GM21526 (cell line): Measurements from ENCODE around the gene SPRY4.
"Not testable (repeated sequence)": the region's sequence is repeated elsewhere in the genome, so short reads cannot be mapped to it uniquely, and the experiment has no call there.

ENCODE experiments used
- ATAC-seq: cut with Tn5 transposase; IDR thresholded peaks from one replicate; pipeline ENCODE4 v1.9.1; 2021; ENCODE audit warnings: moderate library complexity; ENCODE audit not compliant: unreplicated experiment, low FRiP score

The SPRY4 gene

GRCh38 chr5:142316051-142316450 is 8.8 kb downstream of the SPRY4 start:
- ATAC-seq = no peak

DNA sequence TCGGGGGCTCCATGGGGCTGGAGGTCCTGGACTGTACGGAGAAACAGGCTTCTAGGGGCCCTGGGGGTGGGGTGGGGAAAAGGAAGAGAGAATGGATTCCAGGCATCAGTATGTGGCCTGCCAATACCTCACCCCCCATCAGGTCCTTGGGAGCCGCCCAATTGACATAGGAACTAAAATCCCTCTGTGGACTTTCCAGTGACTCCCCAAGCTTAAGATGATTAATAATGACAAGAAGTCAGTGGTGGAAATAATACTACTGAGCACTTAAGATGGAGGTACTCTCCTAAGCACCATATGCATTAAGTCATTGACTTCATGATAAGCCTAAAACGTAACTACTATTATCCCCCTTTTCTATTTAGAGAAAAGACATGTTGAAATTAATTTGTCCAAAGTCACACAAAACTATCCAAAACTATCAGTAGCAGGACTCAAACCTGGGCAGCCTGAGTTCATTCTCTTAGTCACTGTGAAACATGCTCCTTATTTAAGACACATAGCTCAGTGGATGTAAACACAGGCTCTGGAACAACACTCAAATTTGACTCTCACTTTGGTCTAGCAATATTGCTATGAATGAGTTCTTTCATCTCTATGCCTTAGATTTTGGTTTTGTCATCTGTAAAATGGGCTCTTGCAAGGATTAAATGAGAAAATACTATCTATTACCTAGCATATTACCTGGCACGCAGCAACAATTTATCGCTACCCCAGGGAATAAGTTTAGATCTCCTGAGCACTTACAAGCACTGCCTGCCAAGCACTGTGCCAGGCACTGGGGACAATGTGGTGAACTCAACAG is 9.5 kb downstream of the SPRY4 start:
- no peak for ATAC-seq

DNA sequence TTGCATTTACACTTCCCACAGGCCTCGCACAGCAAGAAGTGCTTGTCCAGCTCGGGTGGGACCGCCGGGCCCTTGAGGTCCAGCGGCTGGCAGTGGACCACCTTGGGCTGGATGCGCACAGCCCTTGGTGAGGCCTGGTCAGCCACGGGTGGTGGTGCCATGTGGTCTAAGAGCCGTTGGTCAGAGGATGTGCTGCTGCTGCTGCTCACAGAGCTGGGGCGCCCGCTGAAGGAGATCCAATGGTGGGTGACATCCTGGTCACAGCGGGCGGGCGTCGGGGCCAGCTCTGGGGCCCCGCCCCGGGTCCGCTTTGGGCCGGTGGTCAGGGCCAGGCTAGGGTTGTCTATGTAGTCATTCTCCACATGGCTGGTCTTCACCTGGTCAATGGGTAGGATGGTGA is 10.2 kb downstream of the SPRY4 start:
- no peak for ATAC-seq

DNA sequence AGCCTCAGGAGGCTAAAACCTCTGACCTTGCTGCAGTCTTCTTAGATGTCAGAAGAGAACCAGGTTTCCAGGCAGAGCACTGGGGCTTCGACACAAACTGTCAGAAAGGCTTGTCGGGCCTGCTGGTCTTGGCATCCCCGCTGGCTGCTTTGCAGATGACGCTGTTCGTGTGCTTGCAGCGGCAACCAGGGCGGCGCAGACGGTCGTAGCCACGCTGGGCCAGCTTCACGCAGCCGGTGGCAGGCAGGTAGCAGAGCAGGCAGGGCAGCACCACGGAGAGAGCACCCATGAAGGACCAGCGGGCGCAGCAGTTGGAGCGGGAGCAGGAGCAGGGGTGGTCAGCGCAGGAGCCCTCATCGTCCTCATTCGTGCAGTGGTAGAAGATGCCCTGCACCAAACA is 10.7 kb downstream of the SPRY4 start:
- ATAC-seq = no peak

DNA sequence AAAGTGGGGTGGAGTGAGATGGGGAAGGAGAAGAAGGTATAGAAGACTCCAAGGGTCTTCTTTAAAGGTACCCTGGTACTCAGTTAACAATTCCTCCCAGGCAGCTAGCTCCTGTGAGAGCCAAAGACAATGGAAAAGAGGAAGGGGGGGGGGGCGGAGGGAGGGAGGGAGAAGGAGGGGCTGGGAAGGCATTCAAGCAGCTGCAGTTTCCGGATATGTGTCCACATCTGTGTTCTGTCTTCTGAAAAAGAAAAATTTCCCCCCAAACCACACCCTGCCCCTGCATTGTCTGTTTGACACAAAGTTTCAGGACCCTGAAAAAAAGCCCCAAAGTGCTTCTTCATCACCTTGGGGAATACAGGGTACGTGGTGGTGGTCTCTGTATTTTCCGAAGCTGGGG is 11.1 kb downstream of the SPRY4 start:
- no peak for ATAC-seq

GRCh38 chr5:142313275-142313674 is 11.5 kb downstream of the SPRY4 start:
- ATAC-seq = no peak

DNA sequence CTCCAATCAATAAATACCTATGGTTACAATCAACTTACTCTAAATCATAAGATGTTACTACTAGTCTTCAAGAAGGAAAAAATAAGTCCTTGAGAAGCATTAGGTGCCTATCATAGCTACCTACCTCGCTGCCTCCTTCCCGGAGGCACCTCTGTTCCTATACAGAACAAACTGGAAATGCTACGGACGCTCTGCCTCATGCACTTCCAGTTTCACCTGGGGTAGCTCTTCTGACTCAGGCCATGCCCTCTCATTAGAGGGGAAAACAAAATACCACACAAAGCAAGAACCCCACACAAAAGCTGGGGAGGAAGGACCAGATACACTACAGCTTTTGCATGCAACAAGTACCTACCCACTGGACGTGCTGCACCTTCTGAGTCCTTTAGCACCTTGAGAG is 12.4 kb downstream of the SPRY4 start:
- no peak for ATAC-seq

DNA sequence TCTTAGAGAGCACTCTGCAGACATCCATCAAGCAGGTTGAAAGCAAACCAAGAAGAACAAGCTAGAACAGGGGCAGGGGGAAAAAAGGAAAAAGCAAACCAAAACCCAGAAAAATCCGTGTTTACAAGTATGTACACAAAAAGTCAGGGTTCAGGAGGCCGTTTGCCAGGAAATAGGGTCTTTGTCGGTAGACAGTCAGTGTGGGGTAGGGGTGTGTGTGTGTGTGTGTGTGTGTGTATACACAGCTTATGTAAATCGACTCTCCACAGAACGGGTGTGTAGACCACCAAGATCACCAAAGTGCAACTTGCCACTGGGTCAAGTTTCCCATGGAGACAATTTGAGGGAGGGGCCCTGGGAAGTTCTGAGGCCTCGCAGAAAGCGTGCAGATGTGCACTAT is 13.1 kb downstream of the SPRY4 start:
- ATAC-seq = no peak

DNA sequence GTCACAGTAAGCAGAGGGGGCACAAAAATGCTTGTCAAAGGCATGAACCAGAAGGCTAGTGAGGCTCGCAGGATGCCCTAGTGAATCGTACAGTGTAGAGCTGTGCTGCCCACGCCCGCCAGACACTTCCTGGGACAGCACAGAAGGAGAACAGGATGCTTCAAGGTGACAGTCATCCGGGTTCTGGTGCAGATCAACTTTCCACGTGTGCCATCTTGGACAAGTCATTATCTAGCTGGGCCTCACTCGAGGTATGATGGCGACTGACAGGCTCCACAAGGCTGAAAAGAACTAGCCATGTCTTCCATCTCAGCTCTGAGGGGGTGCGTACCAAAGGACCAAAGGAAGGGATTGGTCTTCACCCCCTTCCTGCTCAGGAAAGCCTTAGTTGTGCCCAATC is 14.0 kb downstream of the SPRY4 start:
- no peak for ATAC-seq

DNA sequence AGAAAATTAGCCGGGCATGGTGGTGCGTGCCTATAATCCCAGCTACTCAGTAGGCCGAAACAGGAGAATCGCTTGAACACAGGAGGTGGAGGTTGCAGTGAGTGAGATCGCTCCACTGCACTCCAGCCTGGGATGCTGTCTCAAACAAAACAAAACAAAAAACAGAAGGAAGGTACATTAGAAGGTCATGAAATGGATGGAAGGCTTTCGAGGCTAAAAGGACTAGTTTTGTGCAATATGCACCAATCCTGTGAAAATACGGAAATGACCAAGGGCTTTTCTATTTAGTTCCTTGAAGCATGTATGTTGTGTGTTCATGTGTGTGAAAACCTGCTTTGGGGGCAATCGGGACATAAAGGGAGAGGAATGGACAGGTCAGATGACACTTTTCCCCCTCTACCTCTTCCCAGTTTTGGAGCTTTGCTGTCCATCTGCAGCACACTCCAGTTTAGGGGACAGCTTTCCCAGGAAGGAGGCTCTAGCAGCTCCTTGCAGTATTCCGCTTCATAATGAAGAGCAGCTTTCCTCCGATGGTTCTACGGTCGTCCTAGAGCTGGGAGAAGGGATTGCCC is 15.0 kb downstream of the SPRY4 start:
- no peak for ATAC-seq

DNA sequence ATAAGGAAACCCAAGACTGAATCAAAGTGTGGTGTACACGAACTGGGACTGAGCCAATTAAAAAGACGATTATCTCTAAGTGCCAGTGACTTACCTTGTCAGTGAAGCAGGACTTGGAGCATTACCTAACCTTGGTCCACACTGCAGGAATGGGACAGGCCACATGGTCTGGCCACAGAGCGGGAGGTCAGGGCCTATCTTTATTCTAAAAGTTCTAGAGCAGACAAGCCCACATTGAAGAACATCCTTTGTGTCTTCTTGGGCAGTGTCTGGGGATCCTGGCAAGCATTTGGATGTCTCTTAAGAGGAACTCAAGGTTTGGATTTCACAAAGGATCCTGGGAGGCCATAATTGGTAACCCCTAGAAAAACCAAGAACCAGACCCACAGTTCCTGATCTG is 16.5 kb downstream of the SPRY4 start:
- ATAC-seq = no peak

- ATAC-seq = no peak
Measured at GRCh38 chr5:142307146-142307890, 17.5 kb downstream of the SPRY4 start.

GRCh38 chr5:142306077-142306502 is 18.7 kb downstream of the SPRY4 start:
- no peak for ATAC-seq

DNA sequence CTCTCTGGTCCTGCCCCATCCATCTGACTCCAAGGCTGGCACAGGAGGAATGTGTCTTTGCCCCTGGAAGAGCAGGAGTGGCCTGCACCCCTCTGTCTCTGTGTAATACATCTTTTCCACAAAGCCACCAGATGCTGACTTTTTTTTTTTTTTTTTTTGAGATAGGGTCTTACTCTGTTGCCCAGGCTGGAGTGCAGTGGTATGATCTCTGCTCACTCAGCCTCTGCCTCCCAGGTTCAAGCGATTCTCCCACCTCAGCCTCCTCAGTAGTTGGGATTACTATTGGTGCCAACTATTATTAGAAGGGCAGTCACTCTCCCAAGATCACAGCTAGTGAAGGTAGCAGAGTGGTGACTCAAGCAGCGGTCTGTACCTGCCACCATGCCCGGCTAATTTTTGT is 19.6 kb downstream of the SPRY4 start:
- no peak for ATAC-seq

GRCh38 chr5:142304013-142304701 is 20.7 kb downstream of the SPRY4 start:
- ATAC-seq = no peak

- no peak for ATAC-seq
Measured at GRCh38 chr5:142303565-142303964, 21.3 kb downstream of the SPRY4 start.

DNA sequence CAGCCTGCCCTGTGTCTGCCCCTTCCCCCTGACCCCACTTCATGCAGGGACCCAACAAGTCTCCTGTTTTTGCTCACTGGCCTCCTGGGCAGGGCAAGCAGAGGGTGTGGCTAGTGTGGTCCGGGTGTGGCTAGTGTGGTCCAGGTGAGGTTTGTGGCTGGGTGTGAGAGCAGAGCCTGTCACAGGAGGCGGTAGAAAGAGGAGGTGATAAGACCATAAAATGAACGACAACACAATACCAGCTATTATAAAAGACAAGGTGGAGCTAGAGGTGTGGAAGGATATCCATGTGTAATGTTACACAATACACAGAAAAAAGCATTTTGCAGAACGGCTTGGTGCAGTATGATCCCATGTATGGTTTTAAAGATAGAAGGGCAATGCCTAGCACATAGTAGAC is 23.3 kb downstream of the SPRY4 start:
- ATAC-seq = no peak

GRCh38 chr5:142300677-142301076 is 24.1 kb downstream of the SPRY4 start:
- no peak for ATAC-seq

DNA sequence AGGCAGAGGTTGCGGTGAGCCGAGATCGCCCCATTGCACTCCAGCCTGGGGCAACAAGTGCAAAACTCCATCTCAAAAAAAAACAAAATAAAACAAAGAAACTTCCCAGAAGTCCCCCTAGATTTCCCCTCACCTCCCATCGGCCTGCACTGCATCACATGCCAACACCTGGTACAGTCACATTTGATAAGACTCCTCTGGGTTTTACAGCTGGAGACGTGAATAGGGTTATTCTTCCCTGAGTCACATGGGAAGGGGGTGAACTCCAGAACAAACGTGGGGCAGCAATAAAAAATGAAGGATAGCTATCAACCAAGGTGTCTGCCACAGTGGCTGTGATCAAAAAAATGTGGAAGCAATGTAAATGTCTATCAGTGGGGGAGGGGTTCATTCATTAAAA is 26.0 kb downstream of the SPRY4 start:
- no peak for ATAC-seq

- not testable (repeated sequence) for ATAC-seq
Measured at GRCh38 chr5:142297786-142298185, 27.0 kb downstream of the SPRY4 start.

DNA sequence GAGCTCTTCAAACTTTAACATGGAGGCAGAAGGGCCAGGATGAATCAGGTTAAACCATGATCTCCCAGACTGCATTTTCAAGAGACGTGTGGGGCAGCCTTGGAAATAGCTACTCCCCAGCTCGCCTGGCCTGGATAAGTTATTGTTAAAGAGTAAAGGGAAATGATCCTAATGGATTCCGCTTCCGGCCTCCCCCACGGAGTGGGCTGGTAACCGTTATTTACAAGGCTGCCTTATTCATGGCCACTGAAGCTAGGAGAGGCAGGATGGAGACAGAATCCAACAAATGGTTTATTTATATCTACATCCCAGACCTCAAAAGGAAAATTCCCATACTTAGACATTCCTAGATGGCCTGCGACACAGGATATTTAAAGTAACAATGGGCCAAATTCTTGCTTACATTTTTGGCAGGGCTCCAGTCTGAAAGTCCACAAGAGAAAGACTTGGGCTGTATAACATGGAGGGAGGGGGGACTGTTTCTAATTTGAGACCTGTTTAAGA is 27.9 kb downstream of the SPRY4 start:
- no peak for ATAC-seq
